ENCODE results near the gene LRRC42.

LRRC42 gene, protein sequence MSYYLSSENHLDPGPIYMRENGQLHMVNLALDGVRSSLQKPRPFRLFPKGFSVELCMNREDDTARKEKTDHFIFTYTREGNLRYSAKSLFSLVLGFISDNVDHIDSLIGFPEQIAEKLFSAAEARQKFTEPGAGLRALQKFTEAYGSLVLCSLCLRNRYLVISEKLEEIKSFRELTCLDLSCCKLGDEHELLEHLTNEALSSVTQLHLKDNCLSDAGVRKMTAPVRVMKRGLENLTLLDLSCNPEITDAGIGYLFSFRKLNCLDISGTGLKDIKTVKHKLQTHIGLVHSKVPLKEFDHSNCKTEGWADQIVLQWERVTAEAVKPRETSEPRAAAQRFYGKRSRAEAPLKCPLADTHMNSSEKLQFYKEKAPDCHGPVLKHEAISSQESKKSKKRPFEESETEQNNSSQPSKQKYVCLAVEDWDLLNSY

DNA sequence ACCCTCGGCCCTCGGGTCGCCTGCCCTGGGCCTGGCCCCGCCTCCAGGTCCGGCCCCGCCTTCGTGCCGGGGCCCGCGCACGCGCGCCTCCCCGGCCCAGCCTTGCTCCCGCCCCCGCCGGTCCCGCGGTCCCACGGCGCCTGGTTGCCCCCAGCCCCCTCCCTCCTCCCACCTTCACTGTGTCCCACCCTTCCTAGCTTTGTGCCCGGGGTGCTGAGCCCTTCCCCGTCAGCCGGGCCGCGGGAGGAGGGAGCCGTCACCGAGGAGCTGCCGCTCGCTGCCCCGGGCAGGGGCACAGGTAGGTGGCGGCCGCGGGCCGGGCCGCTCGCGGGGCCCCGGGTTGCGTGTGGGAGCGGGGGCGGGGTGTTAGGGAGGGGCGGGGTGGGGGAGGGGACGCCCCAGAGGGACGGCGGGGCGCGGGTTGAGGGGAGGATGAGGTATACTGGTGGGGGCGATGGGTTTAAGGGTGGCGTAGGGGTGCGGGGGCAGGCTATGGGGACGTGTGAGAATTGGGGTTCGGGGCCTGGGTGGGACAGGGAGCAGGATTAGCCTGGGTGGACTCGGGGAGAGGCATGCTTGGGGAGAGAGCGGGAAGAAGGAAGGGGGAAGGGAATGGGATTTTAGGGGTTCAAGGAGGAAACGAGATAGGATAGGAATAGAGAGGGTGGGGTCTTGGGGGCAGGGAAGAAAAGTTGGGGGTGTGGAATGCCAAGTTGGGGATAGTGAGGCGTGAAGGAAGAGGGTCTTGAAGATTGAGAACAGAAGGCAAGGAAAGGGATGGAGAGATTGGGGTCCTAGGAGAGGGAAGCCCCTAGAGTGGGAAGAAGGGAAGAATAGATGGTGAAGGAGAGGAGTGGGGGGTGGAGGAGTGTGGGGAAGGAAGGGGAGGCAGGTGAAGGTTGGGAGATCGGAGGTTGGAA lies at the start of gene LRRC42:
Gene LRRC42 (plus strand): TSS at position 99 of the 920 bp plus-strand sequence. CDS start 5,650 bp downstream, outside the sequence.
- peak within 1 kb of the TSS; percentile 51 for H3K9ac ChIP-seq
- TF ChIP-seq, protein P1, sequence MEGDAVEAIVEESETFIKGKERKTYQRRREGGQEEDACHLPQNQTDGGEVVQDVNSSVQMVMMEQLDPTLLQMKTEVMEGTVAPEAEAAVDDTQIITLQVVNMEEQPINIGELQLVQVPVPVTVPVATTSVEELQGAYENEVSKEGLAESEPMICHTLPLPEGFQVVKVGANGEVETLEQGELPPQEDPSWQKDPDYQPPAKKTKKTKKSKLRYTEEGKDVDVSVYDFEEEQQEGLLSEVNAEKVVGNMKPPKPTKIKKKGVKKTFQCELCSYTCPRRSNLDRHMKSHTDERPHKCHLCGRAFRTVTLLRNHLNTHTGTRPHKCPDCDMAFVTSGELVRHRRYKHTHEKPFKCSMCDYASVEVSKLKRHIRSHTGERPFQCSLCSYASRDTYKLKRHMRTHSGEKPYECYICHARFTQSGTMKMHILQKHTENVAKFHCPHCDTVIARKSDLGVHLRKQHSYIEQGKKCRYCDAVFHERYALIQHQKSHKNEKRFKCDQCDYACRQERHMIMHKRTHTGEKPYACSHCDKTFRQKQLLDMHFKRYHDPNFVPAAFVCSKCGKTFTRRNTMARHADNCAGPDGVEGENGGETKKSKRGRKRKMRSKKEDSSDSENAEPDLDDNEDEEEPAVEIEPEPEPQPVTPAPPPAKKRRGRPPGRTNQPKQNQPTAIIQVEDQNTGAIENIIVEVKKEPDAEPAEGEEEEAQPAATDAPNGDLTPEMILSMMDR (conservative IDR thresholded peaks at IDR 0.05; ENCODE audit: low read depth, low read length): 0 out of 2 replicates have a peak, but pooled peaks have one; percentile 10
- peaks cover 25% of the 10 kb centered on the region for H3K4me1 ChIP-seq (ENCODE audit: low read depth, poor library complexity, severe bottlenecking)
- H4K20me1 ChIP-seq (ENCODE audit: insufficient read depth): no peaks in the 10 kb centered on the region
- H3K4me2 ChIP-seq: peak within 1 kb of the TSS; percentile 93
- H3K27ac ChIP-seq: peak within 1 kb of the TSS; percentile 39
- H2AFZ ChIP-seq (ENCODE audit: low read depth): peak within 1 kb of the TSS; percentile 94
- H3K36me3 ChIP-seq (ENCODE audit: insufficient read depth): no peaks in the 10 kb centered on the region
- H3K27me3 ChIP-seq (ENCODE audit: insufficient read depth, low read depth): no peaks in the 10 kb centered on the region
- H3K79me2 ChIP-seq (ENCODE audit: insufficient read depth, low read depth): peaks cover 34% of the 10 kb centered on the region; the same call in 1 of the 2 replicates
- H3K4me3 ChIP-seq (IDR thresholded peaks at IDR 0.05; ENCODE audit: insufficient read depth, low read depth, low read length): peak within 1 kb of the TSS; percentile 93

DNA sequence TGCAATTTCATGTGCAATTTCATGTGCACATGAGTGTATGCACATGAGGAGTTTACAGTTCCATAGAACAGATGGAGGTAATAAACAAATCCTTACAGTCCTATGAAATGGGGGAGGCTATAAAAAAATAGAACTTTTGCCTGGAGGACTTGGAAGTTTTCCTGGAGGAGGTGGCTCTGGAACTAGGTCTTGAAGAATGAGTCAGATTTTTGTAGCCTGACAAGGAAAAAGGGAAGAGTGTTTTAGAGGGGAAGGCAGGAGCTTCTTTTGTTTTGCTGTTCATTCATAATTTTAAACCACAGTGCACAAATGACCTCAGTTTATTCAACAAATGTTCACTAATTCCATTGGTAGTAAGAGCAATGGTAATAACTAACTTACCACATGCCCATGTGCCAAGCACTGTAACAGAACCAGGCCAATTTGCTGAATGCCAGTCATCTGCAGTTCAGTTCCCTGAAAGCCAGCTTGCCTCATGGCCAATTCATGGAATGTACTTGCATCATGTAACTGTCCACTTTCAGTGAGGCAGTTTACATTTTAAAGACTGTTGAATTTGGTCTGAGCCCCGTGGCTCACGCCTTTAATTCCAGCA lies 49.4 kb upstream of the LRRC42 start:
- Histone ChIP-seq H3K27ac (no peak overlapping the region), H3K4me1 (ENCODE audit: low read depth, poor library complexity, severe bottlenecking) (no peaks in the 10 kb centered on the region), H3K79me2 (ENCODE audit: insufficient read depth, low read depth) (no peaks in the 10 kb centered on the region), H4K20me1 (ENCODE audit: insufficient read depth) (no peaks in the 10 kb centered on the region), H3K4me2 (no peak overlapping the region), H3K9ac (no peak overlapping the region), H3K27me3 (ENCODE audit: insufficient read depth, low read depth) (no peaks in the 10 kb centered on the region), H3K36me3 (ENCODE audit: insufficient read depth) (no peaks in the 10 kb centered on the region), H2AFZ (ENCODE audit: low read depth) (no peak overlapping the region), H3K4me3 (IDR thresholded peaks at IDR 0.05; ENCODE audit: insufficient read depth, low read depth, low read length) (no peak overlapping the region)
- TF ChIP-seq, protein P1 (conservative IDR thresholded peaks at IDR 0.05; ENCODE audit: low read depth, low read length): no peak

DNA sequence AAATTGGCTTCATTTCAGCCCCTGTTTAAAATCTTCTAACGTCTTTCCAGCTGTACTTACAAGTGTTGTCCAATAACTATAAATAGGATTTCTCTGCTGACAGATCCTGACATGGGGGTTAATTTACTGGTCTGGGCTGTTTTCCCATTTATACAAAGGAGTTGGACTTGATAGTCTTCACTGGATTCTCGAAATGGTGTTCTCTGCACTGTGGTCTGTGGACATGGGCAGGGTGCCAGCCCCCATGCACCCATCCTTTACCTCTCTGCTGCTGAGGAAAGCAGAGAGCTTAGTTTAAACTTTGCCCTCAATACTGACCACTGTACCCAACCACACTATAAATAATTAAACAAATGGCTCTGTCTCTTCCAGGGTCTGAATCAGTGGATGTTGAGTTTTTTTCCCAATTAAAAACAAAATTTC lies 46.9 kb upstream of the LRRC42 start:
- no peak overlapping the region for H3K4me2 ChIP-seq

DNA sequence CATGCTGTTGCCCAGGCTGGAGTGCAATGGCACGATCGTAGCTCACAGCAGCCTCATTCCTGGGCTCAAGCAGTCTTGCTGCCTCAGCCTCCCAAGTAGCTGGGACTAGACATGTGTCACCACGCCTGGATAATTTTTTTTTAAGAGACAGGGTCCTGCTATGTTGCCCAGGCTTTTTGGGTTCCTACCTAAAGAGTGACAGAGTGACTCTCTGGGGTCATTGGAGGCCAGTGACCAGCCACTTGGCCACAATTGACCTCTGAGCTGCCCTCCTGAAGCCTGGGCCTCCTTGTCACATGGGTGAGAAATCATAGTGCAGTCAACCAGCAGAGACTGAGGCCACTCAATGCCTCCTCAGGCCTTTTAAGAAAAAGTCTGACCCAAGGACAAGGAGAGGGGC lies 46.4 kb upstream of the LRRC42 start:
- no peak overlapping the region for H3K27ac ChIP-seq
- no peak overlapping the region for H3K4me3 ChIP-seq (IDR thresholded peaks at IDR 0.05; ENCODE audit: insufficient read depth, low read depth, low read length)
- H4K20me1 ChIP-seq (ENCODE audit: insufficient read depth): no peaks in the 10 kb centered on the region
- no peaks in the 10 kb centered on the region for H3K79me2 ChIP-seq (ENCODE audit: insufficient read depth, low read depth)
- no peak overlapping the region for H3K4me2 ChIP-seq
- H3K4me1 ChIP-seq (ENCODE audit: low read depth, poor library complexity, severe bottlenecking): no peaks in the 10 kb centered on the region
- no peaks in the 10 kb centered on the region for H3K36me3 ChIP-seq (ENCODE audit: insufficient read depth)
- H3K9ac ChIP-seq: no peak overlapping the region
- TF ChIP-seq, protein P1 (conservative IDR thresholded peaks at IDR 0.05; ENCODE audit: low read depth, low read length): no peak
- H3K27me3 ChIP-seq (ENCODE audit: insufficient read depth, low read depth): no peaks in the 10 kb centered on the region
- no peak overlapping the region for H2AFZ ChIP-seq (ENCODE audit: low read depth)

More for the DNA sequence above, 46.9 kb upstream of the LRRC42 start:
- Histone ChIP-seq H2AFZ (ENCODE audit: low read depth) (no peak overlapping the region), H3K79me2 (ENCODE audit: insufficient read depth, low read depth) (no peaks in the 10 kb centered on the region), H3K9ac (no peak overlapping the region), H3K4me3 (IDR thresholded peaks at IDR 0.05; ENCODE audit: insufficient read depth, low read depth, low read length) (no peak overlapping the region), H3K4me1 (ENCODE audit: low read depth, poor library complexity, severe bottlenecking) (no peaks in the 10 kb centered on the region), H3K27me3 (ENCODE audit: insufficient read depth, low read depth) (no peaks in the 10 kb centered on the region), H3K36me3 (ENCODE audit: insufficient read depth) (no peaks in the 10 kb centered on the region), H4K20me1 (ENCODE audit: insufficient read depth) (no peaks in the 10 kb centered on the region), H3K27ac (no peak overlapping the region)
- TF ChIP-seq, protein P1 (conservative IDR thresholded peaks at IDR 0.05; ENCODE audit: low read depth, low read length): no peak
